T47D (cell line): ENCODE measurements around the gene PWP1.

ENCODE experiments used
- DNase-seq, 2 experiments: peaks; one replicate each; pipeline versions ENCODE4 v3.0.0 to v3.0.0-alpha.2; 2011 to 2012; ENCODE audit warnings: low read depth in 1 of 2, low spot score in 1 of 2
- JUND ChIP-seq: IDR thresholded peaks from 2 replicates; pipeline ENCODE4 v1.6.1; 2012; ENCODE audit warnings: low read depth
- in situ Hi-C: cut with HindIII; loops from 2 replicates; pipeline ENCODE4 v1.10.0; 2016; ENCODE audit warnings: low sequenced_read_pairs, low pct_unique_long_range_greater_than_20kb

PWP1 gene

DNA sequence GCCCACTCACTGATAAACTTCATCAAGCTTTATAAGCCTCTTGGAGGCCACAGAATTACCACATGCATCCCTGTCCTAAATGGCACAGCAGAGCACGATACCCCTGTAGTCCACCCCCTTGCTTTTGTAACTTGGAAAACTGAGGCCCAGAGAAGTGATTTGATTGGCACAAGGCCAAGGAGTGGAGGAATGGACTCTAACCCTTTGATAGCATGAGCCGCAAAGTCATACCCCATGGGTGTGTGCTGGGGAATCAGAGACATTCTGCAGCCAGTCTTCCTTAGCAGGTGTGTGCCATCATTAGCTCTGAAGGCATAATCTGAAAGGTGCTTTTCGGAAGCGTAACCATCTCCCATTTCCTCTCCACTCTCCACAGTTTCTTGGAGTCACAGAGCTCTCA, 28.5 kb upstream of the PWP1 start:
- no peak for TF ChIP-seq JUND
- in situ Hi-C loops, result no loop called here
- no peak for DNase-seq

DNA sequence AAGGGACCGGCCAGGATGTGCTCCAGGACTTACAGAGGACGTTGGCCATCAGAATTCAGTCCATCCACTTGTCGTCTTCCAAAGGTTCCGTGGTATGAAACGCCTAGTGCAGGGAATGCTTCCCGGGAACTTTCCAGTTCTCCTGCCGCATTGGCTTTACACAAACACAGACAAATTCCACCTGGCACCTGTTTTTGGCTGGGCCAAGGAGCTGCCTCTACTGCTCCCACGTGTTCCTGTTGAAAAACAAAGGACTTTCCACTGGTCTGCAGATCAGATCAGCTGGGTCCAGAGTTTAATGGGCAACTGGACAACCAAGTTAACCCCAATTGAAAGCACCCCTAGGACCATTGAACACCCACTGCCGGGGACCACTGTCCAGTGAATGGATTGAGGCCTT, 28.0 kb upstream of the PWP1 start:
- in situ Hi-C loops, result no loop called here
- no peak for DNase-seq
- TF ChIP-seq JUND, result no peak

DNA sequence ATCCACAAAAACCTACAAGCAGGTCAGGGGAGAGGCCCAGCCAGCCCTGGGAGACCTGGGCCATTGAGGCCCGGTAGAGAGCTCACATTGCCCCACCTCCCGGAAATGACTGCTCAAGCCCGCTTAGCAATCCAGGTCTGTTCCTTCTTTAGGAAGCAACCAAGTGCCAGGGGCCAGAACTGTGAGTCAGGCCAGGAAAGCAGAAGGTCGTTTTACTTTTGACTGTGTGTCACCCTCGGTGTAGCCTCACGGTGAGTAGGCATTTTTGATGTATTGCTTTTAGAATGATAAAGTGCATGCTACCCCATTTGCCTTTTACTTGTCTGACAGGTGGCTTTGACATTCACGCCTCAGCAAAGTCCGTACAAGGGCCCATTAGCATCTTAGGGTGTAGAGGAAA, 25.4 kb upstream of the PWP1 start:
- DNase-seq, result no peak
- TF ChIP-seq JUND, result no peak
- in situ Hi-C loops, result no loop called here

DNA sequence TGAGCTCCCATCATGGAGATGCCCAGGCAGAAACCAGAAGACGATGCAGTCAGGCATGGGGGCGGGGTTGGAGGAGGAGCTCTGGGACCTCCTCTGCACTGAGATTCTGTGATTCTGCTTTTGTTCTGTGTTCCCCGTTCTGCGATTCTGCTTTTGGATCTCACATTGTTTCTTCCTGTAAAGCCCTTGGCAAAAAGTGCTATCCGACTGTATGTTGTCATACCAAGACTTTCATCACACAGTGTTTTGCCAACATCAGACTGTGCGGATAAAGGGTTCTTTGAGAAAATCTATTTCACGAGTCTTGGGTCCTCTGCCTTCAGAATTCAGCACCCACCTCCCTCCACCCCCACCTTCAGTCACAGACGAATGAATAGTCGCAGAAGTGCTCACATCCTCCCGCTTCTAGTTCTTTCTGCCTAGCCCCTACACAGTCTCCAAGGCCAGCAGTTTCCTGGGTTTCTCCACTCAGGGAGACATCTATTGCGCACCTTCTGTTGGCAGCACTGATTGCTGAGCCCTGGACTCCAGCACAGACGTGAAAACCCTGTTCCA, 24.7 kb upstream of the PWP1 start:
- TF ChIP-seq JUND, result no peak
- no peak for DNase-seq
- in situ Hi-C loops, result no loop called here

DNA sequence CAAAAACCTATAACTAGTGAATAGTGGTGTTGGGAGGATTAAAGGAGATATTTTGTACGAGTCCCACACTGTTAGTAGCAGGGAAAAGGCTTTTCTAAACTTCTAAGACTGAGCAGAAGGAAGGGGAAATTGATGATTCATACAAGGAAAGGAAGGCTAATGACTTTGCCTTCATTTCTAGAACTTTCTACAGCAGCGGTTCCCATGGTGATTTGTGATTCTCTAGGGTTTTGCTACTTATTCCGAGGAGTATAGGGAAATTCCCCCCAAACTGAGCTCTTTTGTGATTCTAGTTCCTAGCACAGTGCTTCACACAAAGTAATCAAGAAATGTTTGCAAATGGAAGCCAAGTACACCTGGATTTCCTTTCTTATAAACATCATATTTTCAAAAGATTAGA, 23.8 kb upstream of the PWP1 start:
- in situ Hi-C loops, result no loop called here
- TF ChIP-seq JUND, result no peak
- DNase-seq, result no peak

DNA sequence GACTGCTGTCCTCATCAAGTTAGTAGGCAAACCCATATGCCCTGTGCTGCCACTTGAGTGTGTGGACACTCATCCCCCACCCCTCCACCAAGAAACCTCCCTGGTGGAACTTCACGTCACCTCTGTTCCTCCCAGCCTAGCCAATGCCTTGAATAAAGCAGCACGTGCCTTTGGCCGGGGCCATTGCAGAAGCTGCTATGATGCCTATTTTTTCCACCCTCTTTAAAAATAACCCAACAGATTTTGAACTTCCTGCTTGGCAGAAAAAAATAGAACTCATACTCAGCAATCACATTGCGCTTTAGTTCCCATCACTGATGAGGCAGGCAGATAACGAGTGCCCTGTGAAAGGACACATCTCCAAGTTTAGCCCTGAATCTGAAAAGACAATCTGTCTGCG, 23.1 kb upstream of the PWP1 start:
- in situ Hi-C loops, result no loop called here
- no peak for DNase-seq
- TF ChIP-seq JUND, result no peak

DNA sequence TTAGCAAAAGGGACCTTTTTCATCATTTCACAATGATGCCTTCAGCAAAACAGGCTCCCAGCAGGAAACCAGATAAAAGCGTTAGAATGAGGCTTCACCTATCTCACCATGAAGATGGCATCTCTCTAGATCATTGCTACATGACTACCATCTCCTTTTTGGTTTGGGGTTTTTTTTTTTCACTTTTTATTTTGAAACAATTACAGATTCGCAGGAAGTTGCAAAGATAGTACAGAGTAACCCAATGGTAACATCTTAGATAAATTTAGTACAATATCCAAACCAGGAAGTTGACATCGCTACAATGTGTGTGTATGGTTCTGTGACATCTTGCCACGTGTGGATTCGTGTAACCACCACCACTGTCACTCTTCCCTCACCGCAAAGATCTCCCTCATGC, 22.3 kb upstream of the PWP1 start:
- no peak for TF ChIP-seq JUND
- in situ Hi-C loops, result no loop called here
- no peak for DNase-seq

DNA sequence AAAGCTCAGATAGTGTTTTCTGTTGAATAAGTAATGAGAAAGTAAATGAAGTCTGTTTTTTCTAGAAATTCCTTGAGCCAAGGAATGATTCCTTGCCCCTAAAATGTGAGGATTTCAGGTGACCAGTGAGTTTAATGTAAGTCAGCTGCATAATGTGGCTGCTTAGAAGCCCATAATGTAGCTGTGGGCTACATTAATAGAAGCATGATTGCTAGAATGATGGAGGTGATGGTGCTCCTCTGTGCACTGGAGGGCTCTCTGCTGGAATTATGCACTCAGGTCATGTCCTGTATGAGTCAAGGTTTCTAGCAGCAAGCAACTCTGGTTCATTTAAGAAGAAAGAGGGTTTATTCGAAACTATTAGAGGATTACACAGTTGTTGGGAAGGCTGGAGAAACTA, 19.6 kb upstream of the PWP1 start:
- no peak for DNase-seq
- TF ChIP-seq JUND, result no peak
- in situ Hi-C loops, result no loop called here

DNA sequence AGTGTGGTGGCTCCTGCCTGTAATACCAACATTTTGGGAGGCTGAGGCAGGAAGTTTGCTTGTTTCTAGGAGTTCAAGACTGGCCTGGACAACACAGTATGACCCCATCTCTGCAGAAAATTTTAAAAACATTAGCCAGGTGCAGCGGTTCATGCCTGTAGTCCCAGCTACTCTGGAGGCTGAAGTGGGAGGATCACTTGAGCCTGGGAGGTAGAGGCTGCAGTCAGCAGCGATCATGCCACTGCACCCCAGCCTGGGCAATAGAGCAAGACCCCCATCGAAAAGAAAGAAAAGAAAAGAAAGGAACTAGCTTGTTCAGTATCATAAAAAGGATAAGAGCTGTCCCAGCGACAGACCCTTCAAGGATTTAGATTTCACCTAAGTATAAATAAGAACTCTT, 18.1 kb upstream of the PWP1 start:
- in situ Hi-C loops, result no loop called here
- no peak for DNase-seq
- no peak for TF ChIP-seq JUND

DNA sequence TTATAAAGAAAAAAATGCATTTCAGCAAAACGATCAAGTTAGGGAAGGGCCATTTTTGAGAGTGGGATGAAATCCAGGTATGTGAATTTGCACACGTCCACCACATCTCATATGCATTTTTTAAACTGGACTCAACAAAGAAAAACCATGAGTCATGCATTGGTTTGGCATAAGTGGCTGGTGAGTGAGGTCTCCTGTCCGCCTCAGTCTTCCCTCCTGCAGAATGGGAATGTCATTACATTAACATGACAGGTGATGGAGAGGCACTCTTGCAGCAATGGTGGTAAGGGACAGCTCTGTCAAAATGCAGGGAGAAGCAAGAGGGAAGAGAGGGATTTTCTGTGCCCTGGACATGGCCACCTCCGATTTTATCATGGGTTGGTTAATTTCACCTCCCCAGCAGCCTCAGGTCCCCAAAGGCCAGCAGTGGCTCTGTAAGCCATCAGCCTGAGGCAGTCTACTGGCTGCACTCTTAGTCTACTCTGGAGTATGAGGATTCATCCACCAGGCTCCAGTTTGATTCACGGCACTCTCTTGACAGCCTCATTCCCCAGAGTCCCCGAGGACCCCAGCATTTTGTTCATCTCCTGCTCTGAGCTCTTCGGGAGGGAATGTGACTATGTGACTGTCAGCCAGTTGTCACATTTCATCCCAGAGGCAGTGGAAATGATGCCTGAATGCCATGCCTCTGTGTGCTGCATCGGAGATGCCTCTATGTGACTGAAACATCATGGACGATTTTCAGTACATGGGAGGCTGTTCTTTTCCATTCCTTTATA, 17.1 kb upstream of the PWP1 start:
- in situ Hi-C loops, result no loop called here
- DNase-seq, result no peak
- no peak for TF ChIP-seq JUND

DNA sequence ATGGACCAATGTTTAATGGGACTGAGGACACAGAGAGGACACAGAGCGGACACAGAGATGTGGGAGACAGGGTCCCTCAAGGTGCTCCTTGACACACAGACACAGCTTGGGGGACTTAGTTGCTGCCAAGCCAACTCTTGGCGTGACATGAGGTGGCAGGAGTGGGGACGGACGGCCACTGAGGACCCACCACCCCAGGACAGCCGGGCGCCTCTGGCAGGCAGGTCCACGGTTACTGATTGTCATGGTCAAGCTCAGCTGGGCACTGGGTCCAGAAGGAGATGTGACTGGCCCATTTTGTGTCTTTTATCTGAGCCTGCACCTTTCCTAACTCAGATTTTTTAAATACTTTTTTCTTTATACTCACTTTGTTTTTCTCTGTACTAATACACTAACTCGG, 15.7 kb upstream of the PWP1 start:
- no peak for TF ChIP-seq JUND
- no peak for DNase-seq
- in situ Hi-C loops, result no loop called here

DNA sequence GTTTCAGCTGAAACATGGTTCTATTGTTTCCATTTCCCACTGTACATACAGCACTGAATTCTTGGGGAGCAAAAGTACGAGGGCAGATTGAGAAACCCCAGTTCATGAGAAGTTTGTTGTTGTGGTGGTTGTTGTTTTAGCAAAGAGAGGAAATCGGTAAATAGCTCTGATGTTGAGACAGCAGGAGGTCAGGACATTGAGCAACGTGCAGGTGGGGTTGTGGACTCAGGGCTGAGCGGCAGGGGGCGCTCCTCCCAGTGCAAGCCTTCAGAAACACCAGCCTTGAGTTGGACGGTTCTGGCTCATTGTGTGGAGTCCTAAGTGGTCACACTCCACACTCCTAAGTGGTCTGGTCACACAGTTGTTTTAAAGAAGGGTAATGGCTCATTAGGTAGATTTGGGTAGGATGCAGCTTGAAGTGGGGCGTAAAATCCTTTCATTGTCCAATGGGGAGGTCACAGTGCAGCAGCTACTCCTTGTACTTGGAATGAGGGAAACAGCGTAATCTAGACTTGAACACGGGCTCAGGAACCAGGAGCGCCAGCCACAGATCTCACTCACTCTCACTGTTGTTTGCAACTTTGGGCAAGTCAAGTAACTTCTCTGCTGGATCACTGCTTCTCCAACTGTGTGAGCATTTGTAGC, 14.5 kb upstream of the PWP1 start:
- in situ Hi-C loops, result no loop called here
- DNase-seq, result peak in 1 of 2 experiments; percentile 37
- no peak for TF ChIP-seq JUND

DNA sequence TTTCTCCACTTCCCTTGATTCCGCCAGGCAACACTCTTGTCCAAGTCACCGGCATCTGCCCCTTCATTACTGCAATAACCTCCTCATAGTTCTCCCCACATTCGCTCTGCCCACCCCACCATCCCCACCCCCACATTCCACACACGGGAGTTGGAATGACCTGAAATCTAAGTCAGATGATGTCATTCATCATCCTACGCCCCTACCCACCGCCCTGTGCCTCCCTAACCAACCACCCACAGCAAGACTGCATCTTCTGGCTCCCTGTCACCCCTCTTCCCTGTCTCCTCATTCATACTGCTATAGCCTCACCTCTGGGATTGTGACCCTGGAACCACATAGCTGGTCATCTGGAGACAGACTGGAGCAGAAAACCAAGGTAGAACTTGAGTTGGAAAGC, 7.9 kb upstream of the PWP1 start:
- in situ Hi-C loops, result no loop called here
- TF ChIP-seq JUND, result no peak
- no peak for DNase-seq
